ENCODE results near the gene SLC38A10. TPM values are rescaled to one million over a fixed set of nuclear protein-coding genes. Genes with fewer than 3 reads are reported as not detected.

SLC38A10 gene
- total RNA-seq, 1 donor from 2014 or later = 87.3 TPM

DNA sequence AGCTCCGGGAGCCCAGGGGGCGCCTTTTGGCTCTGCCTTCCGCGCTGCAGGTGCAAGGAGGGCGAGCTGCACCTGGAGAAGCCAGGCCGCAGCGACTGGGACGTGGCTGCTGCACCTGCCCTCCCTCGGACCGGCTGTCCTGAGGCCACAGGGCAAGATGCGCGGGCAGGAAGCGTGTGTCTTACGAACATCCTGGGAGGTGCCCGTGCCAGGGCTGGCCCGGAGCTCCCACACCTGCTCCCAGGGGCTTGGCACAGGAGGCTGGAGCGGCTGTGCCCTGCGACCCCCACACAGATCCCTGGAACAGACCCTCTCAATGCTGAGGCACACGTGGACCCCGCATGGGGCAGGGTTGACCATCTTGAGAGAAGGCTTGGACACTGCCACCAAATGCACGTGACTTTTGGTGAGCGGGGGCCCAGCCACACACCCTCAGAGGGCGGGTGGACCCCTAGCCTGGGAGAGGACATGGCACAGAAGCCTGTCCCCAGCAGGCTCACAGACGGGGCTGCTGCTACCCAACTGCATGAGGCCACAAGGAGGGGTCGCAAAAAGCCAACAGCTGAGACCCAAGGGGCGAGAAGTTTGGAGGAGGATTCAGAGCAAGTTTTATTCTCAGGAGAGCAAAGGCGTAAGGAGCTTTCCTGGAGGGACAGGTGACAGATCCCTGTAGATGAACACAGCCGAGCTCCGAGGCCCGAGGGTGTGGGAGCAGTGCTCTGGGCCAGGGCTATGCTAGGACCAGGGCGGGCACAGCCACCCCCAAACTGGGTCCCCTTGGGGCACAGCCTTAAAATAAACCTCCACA, 44.6 kb downstream of the SLC38A10 start:
- peaks cover 34% of the 10 kb centered on the region for H3K36me3 ChIP-seq
- H3K27ac ChIP-seq = no peak overlapping the region
- no peaks in the 10 kb centered on the region for H3K27me3 ChIP-seq
- no peak for ATAC-seq
- H3K9me3 ChIP-seq = no peaks in the 10 kb centered on the region
- H3K4me1 ChIP-seq = peaks cover 13% of the 10 kb centered on the region
- DNase-seq = no peak
- H3K4me3 ChIP-seq = no peak overlapping the region
- intact Hi-C loops (cut with DNase I) = loop anchor here (10.0 kb wide), 2 partner anchors 234 to 334 kb away; no protein-coding TSS in a partner anchor
- TF ChIP-seq, protein P1, sequence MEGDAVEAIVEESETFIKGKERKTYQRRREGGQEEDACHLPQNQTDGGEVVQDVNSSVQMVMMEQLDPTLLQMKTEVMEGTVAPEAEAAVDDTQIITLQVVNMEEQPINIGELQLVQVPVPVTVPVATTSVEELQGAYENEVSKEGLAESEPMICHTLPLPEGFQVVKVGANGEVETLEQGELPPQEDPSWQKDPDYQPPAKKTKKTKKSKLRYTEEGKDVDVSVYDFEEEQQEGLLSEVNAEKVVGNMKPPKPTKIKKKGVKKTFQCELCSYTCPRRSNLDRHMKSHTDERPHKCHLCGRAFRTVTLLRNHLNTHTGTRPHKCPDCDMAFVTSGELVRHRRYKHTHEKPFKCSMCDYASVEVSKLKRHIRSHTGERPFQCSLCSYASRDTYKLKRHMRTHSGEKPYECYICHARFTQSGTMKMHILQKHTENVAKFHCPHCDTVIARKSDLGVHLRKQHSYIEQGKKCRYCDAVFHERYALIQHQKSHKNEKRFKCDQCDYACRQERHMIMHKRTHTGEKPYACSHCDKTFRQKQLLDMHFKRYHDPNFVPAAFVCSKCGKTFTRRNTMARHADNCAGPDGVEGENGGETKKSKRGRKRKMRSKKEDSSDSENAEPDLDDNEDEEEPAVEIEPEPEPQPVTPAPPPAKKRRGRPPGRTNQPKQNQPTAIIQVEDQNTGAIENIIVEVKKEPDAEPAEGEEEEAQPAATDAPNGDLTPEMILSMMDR (IDR thresholded peaks at IDR 0.05) = no peak

DNA sequence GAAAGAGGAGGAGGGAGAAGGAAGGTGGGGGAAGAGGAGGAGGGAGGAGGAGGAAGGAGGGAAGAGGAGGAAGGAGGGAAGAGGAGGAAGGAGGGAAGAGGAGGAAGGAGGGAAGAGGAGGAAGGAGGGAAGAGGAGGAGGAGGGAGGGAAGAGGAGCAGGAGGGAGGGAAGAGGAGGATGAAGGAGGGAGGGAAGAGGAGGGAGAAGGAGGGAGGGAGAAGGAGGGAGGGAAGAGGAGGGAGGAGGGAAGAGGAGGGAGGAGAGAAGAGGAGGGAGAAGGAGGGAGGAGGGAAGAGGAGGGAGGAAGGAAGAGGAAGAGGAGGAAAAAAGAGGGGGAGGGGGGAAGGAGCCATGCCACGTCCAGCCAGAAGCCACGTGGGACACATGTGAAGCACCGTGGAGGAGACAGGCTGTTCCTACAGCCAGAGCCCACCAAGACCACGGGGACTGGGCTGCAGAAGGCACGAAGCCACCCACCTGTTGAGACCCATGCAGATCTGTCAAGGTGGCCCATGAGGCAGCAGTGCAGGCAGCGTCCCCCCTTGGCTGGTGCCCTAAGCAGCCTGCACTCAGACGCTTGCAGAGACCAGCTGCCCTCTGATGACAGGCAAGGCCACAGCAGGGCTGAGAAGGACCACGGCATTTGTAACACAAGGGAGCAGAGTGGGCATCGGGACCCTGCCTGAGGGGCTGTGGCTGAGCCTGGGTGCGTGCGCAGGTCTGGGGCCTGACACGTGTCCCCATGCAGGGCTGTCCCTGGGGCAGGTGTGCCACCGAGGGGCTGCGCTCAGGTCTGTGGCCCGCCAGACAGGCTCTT, 45.7 kb downstream of the SLC38A10 start:
- no peaks in the 10 kb centered on the region for H3K27me3 ChIP-seq
- H3K4me3 ChIP-seq = no peak overlapping the region
- TF ChIP-seq, protein P1 (IDR thresholded peaks at IDR 0.05) = no peak
- ATAC-seq = peak; percentile 49
- H3K9me3 ChIP-seq = no peaks in the 10 kb centered on the region
- H3K36me3 ChIP-seq = peaks cover 38% of the 10 kb centered on the region
- H3K27ac ChIP-seq = no peak overlapping the region
- intact Hi-C loops (cut with DNase I) = loop anchor here (10.0 kb wide), 2 partner anchors 235 to 335 kb away; no protein-coding TSS in a partner anchor
- H3K4me1 ChIP-seq = peaks cover 4% of the 10 kb centered on the region
- DNase-seq = no peak

DNA sequence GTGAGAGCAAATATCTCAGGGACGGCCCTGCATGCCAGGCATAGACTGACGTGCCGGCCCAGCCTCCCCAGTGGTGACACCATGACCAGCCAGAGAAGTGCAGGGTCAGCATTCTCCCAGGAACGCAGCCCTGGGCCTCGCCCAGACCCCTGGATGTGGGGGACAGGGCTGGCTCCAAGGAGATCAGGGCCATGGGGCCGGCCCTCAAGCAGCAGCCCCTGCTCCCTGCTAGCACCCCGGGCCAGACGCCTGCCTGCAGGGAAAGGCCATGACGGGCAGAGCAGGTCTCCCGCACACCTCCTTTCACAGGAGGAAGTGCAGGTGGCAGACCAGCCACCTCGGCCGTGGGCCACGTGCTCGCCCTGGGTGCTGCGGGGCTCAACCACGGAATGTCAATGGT, 46.5 kb downstream of the SLC38A10 start:
- peaks cover 38% of the 10 kb centered on the region for H3K36me3 ChIP-seq
- no peaks in the 10 kb centered on the region for H3K4me1 ChIP-seq
- no peak for DNase-seq
- no peak for ATAC-seq
- H3K27me3 ChIP-seq = no peaks in the 10 kb centered on the region
- H3K27ac ChIP-seq = no peak overlapping the region
- TF ChIP-seq, protein P1 (IDR thresholded peaks at IDR 0.05) = no peak
- intact Hi-C loops (cut with DNase I) = no loop called here
- H3K4me3 ChIP-seq = no peak overlapping the region
- H3K9me3 ChIP-seq = no peaks in the 10 kb centered on the region

DNA sequence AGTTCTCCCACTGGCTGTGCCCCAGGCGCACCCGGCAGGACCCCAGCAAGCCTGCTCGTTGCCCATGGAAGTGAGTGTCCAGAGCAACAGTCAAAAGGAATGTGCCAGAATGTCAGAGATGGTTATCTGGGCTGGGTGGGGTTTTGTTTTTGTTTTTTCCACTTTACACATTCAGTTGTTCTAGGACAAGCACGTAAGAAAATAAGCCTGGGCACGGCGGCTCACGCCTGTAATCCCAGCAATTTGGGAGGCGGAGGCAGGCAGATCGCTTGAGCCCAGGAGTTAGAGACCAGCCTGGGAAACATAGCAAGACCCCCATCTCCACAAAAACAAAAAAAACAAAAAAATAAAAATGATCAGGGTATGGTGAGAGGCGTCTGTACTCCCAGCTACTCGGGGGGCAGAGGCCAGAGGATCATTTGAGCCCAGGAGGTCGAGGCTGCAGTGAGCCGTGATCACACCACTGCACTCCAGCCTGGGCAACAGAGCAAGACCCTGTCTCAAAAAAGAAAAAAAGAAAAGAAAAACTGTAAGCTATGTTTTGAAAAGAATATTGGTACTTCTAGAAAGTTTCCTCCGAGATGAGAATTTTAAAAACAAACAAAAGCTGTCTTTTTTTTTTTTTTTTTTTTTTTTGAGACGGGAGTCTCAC, 47.6 kb downstream of the SLC38A10 start:
- intact Hi-C loops (cut with DNase I) = no loop called here
- TF ChIP-seq, protein P1 (IDR thresholded peaks at IDR 0.05) = no peak
- no peak for ATAC-seq

DNA sequence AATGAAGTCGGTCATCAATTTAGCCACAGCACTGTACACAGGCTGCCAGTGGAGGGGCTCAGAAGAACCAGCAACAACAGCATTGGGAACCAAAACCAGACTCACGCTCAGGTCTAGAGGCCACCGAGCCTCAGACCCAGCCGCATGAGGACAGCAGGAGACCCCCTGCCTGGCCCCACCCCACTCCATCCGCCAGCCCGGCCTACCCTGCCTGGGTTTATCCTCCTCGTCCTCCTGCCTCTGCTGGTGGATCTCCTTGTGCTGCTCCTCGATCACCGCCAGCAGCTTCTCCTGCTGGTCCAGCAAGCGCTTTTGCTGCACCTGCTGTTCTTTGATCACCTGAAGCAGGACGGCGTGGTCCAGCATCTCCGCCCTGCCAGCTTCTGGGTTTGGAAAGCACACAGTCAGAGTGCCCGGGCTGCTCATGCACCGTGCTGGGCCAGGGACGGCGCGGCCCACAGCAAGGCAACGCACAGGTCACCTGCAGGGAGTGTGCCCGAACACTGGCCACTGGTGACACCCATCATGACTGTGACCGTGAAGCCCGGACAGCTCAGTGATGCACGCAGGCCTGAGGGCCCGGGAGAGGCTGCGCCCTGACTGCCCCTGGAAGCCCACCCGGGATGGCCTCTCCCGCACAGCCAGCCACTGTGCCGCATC, 48.3 kb downstream of the SLC38A10 start:
- Histone ChIP-seq H3K9me3 (no peaks in the 10 kb centered on the region), H3K27me3 (no peaks in the 10 kb centered on the region), H3K36me3 (peaks cover 30% of the 10 kb centered on the region), H3K4me1 (no peaks in the 10 kb centered on the region), H3K27ac (no peak overlapping the region), H3K4me3 (no peak overlapping the region)
- ATAC-seq = no peak
- TF ChIP-seq, protein P1 (IDR thresholded peaks at IDR 0.05) = no peak
- DNase-seq = no peak
- intact Hi-C loops (cut with DNase I) = no loop called here

More for the DNA sequence above, 47.6 kb downstream of the SLC38A10 start:
- Histone ChIP-seq H3K27me3 (no peaks in the 10 kb centered on the region), H3K4me1 (no peaks in the 10 kb centered on the region), H3K27ac (no peak overlapping the region), H3K36me3 (peaks cover 36% of the 10 kb centered on the region), H3K9me3 (no peaks in the 10 kb centered on the region), H3K4me3 (no peak overlapping the region)
- DNase-seq = no peak

Data from upper lobe of right lung (tissue), 1 donor.